GM23338 (cell line): ENCODE data around the gene EPC1.

Experiments used
- CREB1 ChIP-seq: fragments of 250-450 bp; sonication (Bioruptor Pico); IDR thresholded peaks from 2 replicates; pipeline ENCODE4 v1.5.0; 2020; ENCODE audit warnings: low read depth, mild to moderate bottlenecking, moderate library complexity
- CTCF ChIP-seq, 2 experiments: fragments of 200-600 bp in 1 of 2; sonication (generic) in 1 of 2; conservative IDR thresholded peaks; 2 replicates each; pipeline versions ENCODE4 v1.5.1 to v1.6.1; 2016 to 2017; ENCODE audit warnings: antibody characterized with exemption in 2 of 2, low read depth in 2 of 2, mild to moderate bottlenecking in 2 of 2, moderate library complexity in 1 of 2
- ETS1 ChIP-seq: IDR thresholded peaks from 2 replicates; pipeline ENCODE4 v1.6.1; 2016; ENCODE audit warnings: antibody characterized with exemption
- EZH2 ChIP-seq: fragments of 200-600 bp; sonication (generic); IDR thresholded peaks from one replicate; pipeline ENCODE4 v1.8.0; 2017; ENCODE audit warnings: antibody characterized with exemption, mild to moderate bottlenecking, low read depth; ENCODE audit not compliant: unreplicated experiment
- EZH2phosphoT487 ChIP-seq: fragments of 200-600 bp; sonication (generic); IDR thresholded peaks from one replicate; pipeline ENCODE4 v1.8.1; 2018; ENCODE audit warnings: antibody characterized with exemption; ENCODE audit not compliant: unreplicated experiment
- JUNB ChIP-seq: IDR thresholded peaks from one replicate; pipeline ENCODE4 v1.6.1; 2016; ENCODE audit warnings: antibody characterized with exemption; ENCODE audit not compliant: unreplicated experiment
- NANOG ChIP-seq: IDR thresholded peaks from 2 replicates; pipeline ENCODE4 v1.6.1; 2016; ENCODE audit warnings: antibody characterized with exemption, borderline replicate concordance
- POLR2AphosphoS5 ChIP-seq: IDR thresholded peaks from 2 replicates; pipeline ENCODE4 v1.6.1; 2016; ENCODE audit warnings: antibody characterized with exemption, low read depth
- REST ChIP-seq: IDR thresholded peaks from one replicate; pipeline ENCODE4 v1.6.1; 2018; ENCODE audit warnings: antibody characterized with exemption; ENCODE audit not compliant: unreplicated experiment
- STAT1 ChIP-seq: IDR thresholded peaks from one replicate; pipeline ENCODE4 v1.6.1; 2016; ENCODE audit warnings: antibody characterized with exemption; ENCODE audit not compliant: unreplicated experiment
- ZNF114 ChIP-seq: fragments of 250-450 bp; sonication (Bioruptor Pico); IDR thresholded peaks from 2 replicates; pipeline ENCODE4 v1.5.0; 2020; ENCODE audit warnings: mild to moderate bottlenecking, moderate library complexity
- ZNF331 ChIP-seq: fragments of 250-450 bp; sonication (Bioruptor Pico); IDR thresholded peaks from 2 replicates; pipeline ENCODE4 v1.5.0; 2020; ENCODE audit warnings: low read depth, mild to moderate bottlenecking, moderate library complexity

GRCh38 chr10:32330214-32330613, 16.7 kb downstream of the EPC1 start:
- TF ChIP-seq CTCF (conservative IDR thresholded peaks at IDR 0.05; ENCODE audit: low read depth in 2 of 2) (no peak), POLR2AphosphoS5 (no peak), EZH2 (no peak), CREB1 (CRISPR knock-in tag) (no peak), ETS1 (no peak), REST (no peak), EZH2phosphoT487 (no peak), STAT1 (no peak), ZNF331 (CRISPR knock-in tag) (no peak), ZNF114 (CRISPR knock-in tag) (no peak), JUNB (no peak), NANOG (no peak)
